22Rv1 (cell line): ENCODE measurements around the gene RDH11.

Experiments
- H3K27ac ChIP-seq: fragments of 450-650 bp; 2 replicates; pipeline ENCODE4 v1.5.1; 2017
- ZFX ChIP-seq: fragments of 450-650 bp; IDR thresholded peaks from 2 replicates; pipeline ENCODE4 v1.6.1; 2017; ENCODE audit warnings: antibody characterized with exemption, borderline replicate concordance
- TF ChIP-seq, protein P1 (sequence below): fragments of 450-650 bp; IDR thresholded peaks from 2 replicates; pipeline ENCODE4 v1.5.1; 2017; ENCODE audit warnings: mild to moderate bottlenecking

RDH11 gene

DNA sequence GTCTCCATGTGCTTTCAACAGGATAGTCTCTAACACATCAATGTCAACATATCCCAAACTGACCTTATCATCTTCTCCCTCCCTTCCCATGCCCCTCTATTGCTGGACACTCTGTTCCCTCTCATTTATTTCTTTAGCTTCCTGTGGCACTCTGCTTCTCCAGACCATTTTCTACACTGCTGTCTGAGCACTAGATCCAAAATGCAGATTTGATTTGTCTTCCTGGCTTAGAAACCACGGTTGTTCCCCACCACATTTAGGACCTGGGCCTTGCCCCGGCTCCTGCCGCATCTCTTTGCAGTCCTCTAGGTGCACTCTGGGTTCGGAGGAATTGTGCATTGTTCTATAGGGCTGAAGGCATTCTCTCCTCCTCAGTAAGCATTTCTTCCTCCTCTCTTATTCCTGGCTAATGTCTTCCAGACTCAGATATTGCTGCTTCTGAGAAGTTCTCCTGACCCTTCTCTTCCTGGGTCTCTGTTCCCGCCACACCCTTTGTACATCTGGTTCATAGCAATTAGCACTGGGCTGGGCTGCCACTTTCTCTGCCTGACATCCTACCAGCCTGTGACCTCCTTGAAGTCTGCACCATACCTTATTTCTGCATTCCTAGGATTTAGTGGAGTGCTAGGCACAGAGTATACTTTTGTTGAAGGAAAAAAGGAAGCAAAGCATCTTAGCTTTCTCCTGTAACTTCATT is 62.0 kb downstream of the RDH11 start:
- no peak for TF ChIP-seq ZFX
- TF ChIP-seq, protein P1, sequence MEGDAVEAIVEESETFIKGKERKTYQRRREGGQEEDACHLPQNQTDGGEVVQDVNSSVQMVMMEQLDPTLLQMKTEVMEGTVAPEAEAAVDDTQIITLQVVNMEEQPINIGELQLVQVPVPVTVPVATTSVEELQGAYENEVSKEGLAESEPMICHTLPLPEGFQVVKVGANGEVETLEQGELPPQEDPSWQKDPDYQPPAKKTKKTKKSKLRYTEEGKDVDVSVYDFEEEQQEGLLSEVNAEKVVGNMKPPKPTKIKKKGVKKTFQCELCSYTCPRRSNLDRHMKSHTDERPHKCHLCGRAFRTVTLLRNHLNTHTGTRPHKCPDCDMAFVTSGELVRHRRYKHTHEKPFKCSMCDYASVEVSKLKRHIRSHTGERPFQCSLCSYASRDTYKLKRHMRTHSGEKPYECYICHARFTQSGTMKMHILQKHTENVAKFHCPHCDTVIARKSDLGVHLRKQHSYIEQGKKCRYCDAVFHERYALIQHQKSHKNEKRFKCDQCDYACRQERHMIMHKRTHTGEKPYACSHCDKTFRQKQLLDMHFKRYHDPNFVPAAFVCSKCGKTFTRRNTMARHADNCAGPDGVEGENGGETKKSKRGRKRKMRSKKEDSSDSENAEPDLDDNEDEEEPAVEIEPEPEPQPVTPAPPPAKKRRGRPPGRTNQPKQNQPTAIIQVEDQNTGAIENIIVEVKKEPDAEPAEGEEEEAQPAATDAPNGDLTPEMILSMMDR: no peak
- no peak overlapping the region for H3K27ac ChIP-seq

DNA sequence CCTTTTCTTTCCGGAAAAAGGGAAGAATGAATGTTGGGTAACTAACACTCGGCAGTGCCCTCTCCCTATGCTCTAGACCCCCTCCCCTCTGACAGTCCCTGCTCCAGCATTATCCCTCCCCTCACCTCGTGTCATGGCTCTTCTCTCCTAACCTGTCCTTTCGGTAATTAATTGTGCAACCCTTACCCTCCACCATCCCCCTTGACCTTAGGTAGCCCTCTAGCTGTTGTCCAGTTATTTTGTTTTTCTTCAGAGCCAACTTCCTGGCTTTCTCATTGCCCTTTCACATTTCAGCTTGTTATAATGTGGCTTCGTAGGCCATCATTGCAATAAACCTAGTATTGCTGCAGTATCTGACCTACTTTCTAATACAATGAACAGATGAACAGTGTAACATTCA is 64.6 kb downstream of the RDH11 start:
- H3K27ac ChIP-seq: no peak overlapping the region
- no peak for TF ChIP-seq ZFX
- TF ChIP-seq, protein P1: no peak

DNA sequence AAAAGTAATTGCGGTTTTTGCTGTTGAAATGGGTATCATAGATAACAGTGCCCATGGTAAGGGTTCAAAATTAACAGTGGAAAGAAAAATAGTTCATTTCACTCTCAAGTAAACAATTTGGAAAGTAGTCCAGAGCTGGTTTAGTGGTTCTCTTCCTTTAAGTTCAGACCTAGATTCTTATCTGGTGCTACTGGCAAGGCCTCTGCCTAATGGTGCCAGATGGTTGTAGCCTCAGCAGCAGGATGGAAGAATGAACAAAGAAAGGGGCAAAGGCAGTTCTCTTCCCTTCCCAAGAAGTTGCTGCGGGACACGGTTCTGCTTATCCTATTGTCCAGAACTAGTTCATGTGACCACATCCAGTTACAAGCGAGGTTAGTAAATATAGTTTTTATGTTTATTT is 65.4 kb downstream of the RDH11 start:
- TF ChIP-seq, protein P1: no peak
- TF ChIP-seq ZFX: no peak
- H3K27ac ChIP-seq: no peak overlapping the region

DNA sequence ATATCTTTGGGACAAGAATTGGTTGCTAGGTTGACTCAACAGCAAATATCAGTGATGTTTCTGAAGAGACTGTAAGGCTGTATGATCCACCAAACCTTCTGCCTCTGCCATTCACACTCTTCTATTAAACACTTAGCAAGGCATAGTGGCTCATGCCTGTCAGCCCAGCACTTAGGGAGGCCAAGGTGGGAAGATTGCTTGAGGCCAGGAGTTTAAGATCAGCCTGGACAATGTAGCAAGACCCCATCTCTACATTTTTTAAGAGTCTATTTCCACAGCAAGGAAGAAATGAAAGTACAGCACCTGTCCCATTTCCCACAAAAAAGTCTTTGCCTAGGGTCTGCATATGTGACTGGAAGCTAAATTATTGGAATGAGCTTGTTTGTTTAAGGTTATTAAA is 68.0 kb downstream of the RDH11 start:
- TF ChIP-seq, protein P1: no peak
- TF ChIP-seq ZFX: no peak
- H3K27ac ChIP-seq: no peak overlapping the region
